Breast epithelium (tissue), 4 donors: ENCODE results near the gene MSLN. TPM values are rescaled to one million over a fixed set of nuclear protein-coding genes. Genes with fewer than 3 reads are reported as not detected.

Experiments used
- DNase-seq, 2 donors: peaks; one replicate each; pipeline ENCODE4 v3.0.0-alpha.2; 2019; ENCODE audit warnings: low spot score in 2 of 2
- H3K27ac ChIP-seq, 2 donors: fragments of 200-600 bp; sonication (generic) in 1 of 2; one replicate each; pipeline ENCODE4 v1.5.1; 2016 to 2019; ENCODE audit warnings: mild to moderate bottlenecking in 1 of 2
- H3K27me3 ChIP-seq, 2 donors: fragments of 200-600 bp; sonication (generic) in 1 of 2; one replicate each; pipeline versions ENCODE4 v1.5.1 to v1.6.0; 2017 to 2019; ENCODE audit warnings: control low read depth in 1 of 2, mild to moderate bottlenecking in 1 of 2
- H3K36me3 ChIP-seq: fragments of 200-600 bp; one replicate; pipeline ENCODE4 v1.5.1; 2019
- H3K4me1 ChIP-seq, 2 donors: fragments of 200-600 bp; sonication (generic); one replicate each; pipeline ENCODE4 v1.5.1; 2016 to 2019; ENCODE audit warnings: control low read depth in 1 of 2
- H3K4me3 ChIP-seq, 3 donors: fragments of 200-600 bp; sonication (generic); 1 replicate in 2 of 3; 2 replicates in 1 of 3; pipeline ENCODE4 v1.5.1; 2016 to 2019; ENCODE audit warnings: mild to moderate bottlenecking in 3 of 3, moderate library complexity in 2 of 3
- H3K9me3 ChIP-seq, 2 donors: fragments of 200-600 bp; sonication (generic) in 1 of 2; one replicate each; pipeline ENCODE4 v1.5.1; 2016 to 2019; ENCODE audit warnings: control low read depth in 1 of 2
- CTCF ChIP-seq, 3 donors: fragments of 450-650 bp; IDR thresholded peaks; one replicate each; pipeline ENCODE4 v1.5.1; 2016 to 2017; ENCODE audit warnings: antibody characterized with exemption in 3 of 3, mild to moderate bottlenecking in 3 of 3, moderate library complexity in 3 of 3
- POLR2A ChIP-seq: fragments of 450-650 bp; IDR thresholded peaks from one replicate; pipeline ENCODE4 v1.6.1; 2016; ENCODE audit warnings: antibody characterized with exemption, mild to moderate bottlenecking, moderate library complexity
- POLR2AphosphoS5 ChIP-seq, 3 donors: sonication (generic); formaldehyde crosslinking; IDR thresholded peaks; one replicate each; pipeline ENCODE4 v1.6.1; 2017; ENCODE audit warnings: antibody characterized with exemption in 3 of 3
- intact Hi-C: fragments of 100-400 bp; cut with DNase I; formaldehyde crosslinking; loops from one replicate; pipeline ENCODE4 v1.15.1; 2023; ENCODE audit warnings: low total_unique reads
- total RNA-seq, 3 donors: library from RNA; depleted of rRNA; stranded (reverse); fragments of >200 nt; gene quantifications; one replicate each; pipeline ENCODE4 v1.1.0, GENCODE V29; 2016

MSLN gene
- total RNA-seq, 3 donors from 2014 or later, result 49.2 TPM; not detected in 2

DNA sequence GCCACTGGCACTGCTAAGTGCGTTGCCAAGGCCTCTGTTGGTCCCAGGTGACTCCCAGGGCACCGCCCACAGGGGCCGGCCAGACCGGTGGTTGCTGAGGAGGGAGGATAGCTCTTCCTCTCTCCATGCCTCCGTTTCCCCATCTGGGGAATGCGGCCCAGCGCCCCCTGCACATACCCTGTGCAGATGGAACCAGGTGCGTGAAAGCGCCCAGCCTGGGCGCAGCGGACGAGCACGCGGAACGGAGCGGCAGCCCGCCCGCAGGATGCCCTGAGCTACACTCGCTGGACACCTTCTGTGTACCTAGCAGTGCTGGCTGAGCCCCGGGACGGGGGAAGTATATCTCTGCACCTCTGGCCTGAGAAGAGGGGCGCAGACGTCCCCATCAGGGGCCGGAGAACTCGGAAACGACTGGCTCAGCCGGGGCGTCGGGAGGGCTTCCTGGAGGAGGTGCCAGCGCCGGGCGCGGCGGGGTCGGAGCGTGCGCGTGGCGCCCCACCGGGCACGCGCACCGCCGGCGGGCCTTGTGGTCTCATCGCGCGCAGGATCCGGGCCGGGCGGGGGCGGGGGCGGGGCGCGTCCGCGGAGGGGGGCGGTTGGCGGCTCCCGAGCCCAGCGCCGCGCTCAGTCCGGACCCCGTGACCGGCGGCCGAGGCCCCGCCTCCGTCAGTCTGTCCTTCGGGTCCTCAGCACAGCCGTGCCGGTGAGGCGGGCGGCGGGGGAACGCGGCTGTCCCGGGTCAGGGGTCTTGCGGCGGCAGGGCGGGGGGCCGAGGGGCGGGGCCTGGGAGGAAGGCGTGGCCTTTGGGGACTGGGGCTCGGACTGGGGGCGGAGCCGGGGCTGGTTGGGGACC lies 33.9 kb upstream of the MSLN start, which contains the start of the genes CCDC78 and HAGHL:
Gene CCDC78, minus strand, starts transcription at position 6 of the 853 bp plus-strand sequence. CDS start 76 bp downstream, outside the sequence.
Gene HAGHL, plus strand, starts transcription at position 669 of the 853 bp plus-strand sequence. CDS start 404 bp downstream, outside the sequence.
- peaks cover 4 to 18% of the 10 kb centered on the region in 2 donors for H3K4me1 ChIP-seq
- H3K27ac ChIP-seq, result peak within 1 kb of the TSS in 1 of 2 donors; percentile 40
- H3K27me3 ChIP-seq, result no peaks in the 10 kb centered on the region
- DNase-seq, result no peak
- intact Hi-C loops, result no loop called here
- TF ChIP-seq POLR2A, result no peak
- TF ChIP-seq CTCF (IDR thresholded peaks at IDR 0.05), result no peak
- no peak for TF ChIP-seq POLR2AphosphoS5 (IDR thresholded peaks at IDR 0.05)
- H3K9me3 ChIP-seq, result no peaks in the 10 kb centered on the region
- H3K4me3 ChIP-seq, result peak within 1 kb of the TSS; percentile 40 to 77 (median 61)
- H3K36me3 ChIP-seq, result no peaks in the 10 kb centered on the region

DNA sequence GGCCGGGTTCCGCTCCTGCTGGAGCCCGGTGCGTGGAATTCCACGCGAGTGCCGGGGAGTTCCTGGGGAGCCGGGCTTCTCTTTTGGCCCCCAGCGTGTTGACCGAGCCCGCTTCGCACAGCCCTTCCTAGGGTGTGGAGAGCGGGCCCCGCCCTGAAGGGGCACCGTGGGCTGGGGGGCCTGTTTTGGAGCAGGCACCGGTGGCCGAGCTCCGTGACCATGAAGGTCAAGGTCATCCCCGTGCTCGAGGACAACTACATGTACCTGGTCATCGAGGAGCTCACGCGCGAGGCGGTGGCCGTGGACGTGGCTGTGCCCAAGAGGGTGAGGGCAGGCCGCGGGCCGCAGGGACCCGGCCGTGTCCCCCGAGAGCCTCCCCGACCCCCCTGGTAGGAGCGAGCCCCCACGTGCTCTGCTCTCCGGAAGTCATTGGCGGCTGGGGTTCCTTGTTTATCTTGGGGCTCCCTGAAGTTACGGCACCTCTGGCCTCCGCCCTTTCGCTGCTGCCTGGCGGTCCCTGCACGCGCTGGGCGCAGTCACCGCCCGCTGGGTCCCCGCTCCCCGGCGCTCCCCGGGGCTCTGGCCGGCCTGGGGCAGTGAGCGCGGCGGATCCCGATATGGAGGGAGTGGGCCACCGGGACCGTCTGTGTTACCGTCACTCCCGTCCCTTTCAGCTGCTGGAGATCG lies 33.1 kb upstream of the MSLN start:
- H3K4me1 ChIP-seq, result peaks cover 0 to 16% of the 10 kb centered on the region in 2 donors
- intact Hi-C loops, result no loop called here
- H3K27me3 ChIP-seq, result no peaks in the 10 kb centered on the region
- peak overlapping the region in 1 of 2 donors; percentile 40 for H3K27ac ChIP-seq
- no peak for DNase-seq
- no peaks in the 10 kb centered on the region for H3K36me3 ChIP-seq
- no peak for TF ChIP-seq POLR2A
- no peak for TF ChIP-seq POLR2AphosphoS5 (IDR thresholded peaks at IDR 0.05)
- TF ChIP-seq CTCF (IDR thresholded peaks at IDR 0.05), result no peak
- peak overlapping the region; percentile 40 to 77 (median 61) for H3K4me3 ChIP-seq
- H3K9me3 ChIP-seq, result no peaks in the 10 kb centered on the region

DNA sequence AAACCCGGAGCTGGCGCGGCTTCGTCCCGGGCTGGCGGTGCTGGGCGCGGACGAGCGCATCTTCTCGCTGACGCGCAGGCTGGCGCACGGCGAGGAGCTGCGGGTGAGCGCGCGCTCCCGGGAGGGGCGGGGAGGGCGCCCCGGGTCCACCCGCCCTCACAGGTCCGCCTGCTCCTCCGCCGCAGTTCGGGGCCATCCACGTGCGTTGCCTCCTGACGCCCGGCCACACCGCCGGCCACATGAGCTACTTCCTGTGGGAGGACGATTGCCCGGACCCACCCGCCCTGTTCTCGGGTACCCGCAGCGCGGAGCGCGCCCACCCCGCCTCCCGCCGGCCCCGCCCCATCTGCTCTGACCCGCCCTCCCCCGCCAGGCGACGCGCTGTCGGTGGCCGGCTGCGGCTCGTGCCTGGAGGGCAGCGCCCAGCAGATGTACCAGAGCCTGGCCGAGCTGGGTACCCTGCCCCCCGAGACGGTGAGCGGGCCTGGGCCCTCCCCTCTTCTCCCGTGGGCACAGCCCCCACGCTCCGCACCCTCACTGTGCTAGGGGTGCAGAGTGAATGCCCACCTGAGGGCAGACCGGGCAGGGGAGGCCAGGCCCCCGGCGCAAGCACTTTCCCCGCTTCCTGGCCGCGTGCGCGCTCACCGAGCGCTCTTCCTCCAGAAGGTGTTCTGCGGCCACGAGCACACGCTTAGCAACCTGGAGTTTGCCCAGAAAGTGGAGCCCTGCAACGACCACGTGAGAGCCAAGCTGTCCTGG lies 32.2 kb upstream of the MSLN start:
- intact Hi-C loops, result no loop called here
- no peaks in the 10 kb centered on the region for H3K27me3 ChIP-seq
- no peaks in the 10 kb centered on the region for H3K36me3 ChIP-seq
- H3K27ac ChIP-seq, result peak overlapping the region in 1 of 2 donors; percentile 40
- H3K4me3 ChIP-seq, result peak overlapping the region; percentile 40 to 77 (median 61)
- no peaks in the 10 kb centered on the region for H3K9me3 ChIP-seq
- H3K4me1 ChIP-seq, result peaks cover 0 to 16% of the 10 kb centered on the region in 2 donors
- DNase-seq, result peak in 1 of 2 donors; percentile 48
- TF ChIP-seq CTCF (IDR thresholded peaks at IDR 0.05) (no peak), POLR2A (no peak), POLR2AphosphoS5 (IDR thresholded peaks at IDR 0.05) (no peak)

DNA sequence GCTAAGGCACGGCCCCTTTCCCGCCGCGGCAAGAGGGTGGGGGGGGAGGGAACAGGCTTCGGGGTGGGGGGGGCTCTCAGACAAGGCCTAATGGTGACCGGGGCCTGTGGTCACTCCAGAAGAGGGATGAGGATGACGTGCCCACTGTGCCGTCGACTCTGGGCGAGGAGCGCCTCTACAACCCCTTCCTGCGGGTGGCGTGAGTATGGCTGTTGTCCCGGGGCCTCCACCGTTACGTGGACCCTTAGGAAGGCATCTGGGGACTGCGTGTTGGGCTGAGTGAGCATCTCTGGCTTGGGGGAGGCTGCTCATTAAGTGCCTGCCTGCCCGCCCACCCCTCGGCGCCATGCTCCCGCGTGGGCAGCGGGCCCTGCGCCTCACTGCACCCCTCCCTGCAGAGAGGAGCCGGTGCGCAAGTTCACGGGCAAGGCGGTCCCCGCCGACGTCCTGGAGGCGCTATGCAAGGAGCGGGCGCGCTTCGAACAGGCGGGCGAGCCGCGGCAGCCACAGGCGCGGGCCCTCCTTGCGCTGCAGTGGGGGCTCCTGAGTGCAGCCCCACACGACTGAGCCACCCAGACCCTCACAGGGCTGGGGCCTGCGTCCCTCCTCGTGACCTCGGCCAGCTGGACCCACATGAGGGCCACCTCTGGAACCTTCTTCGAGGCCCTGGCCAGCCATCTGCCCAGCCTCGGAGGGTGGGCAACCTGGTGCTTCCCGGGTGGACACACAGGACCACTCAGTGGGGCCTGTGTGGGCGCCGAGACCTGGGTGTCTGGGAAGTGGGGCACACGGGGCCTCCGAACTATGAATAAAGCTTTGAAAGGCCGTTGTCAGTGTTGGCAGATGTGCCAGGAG lies 31.4 kb upstream of the MSLN start:
- H3K9me3 ChIP-seq, result no peaks in the 10 kb centered on the region
- no peak for DNase-seq
- no peaks in the 10 kb centered on the region for H3K27me3 ChIP-seq
- intact Hi-C loops, result no loop called here
- peak overlapping the region in 2 of 3 donors; percentile 61 to 77 for H3K4me3 ChIP-seq
- H3K27ac ChIP-seq, result no peak overlapping the region
- H3K36me3 ChIP-seq, result no peaks in the 10 kb centered on the region
- TF ChIP-seq POLR2AphosphoS5 (IDR thresholded peaks at IDR 0.05) (no peak), CTCF (IDR thresholded peaks at IDR 0.05) (no peak), POLR2A (no peak)
- H3K4me1 ChIP-seq, result peaks cover 0 to 16% of the 10 kb centered on the region in 2 donors
